K562 (cell line): Measurements from ENCODE around the gene PRODH.

Experiments
- ATF4 ChIP-seq: fragments of 450-650 bp; formaldehyde crosslinking; IDR thresholded peaks from 2 replicates; pipeline ENCODE4 v1.4.0; 2022; ENCODE audit warnings: mild to moderate bottlenecking, moderate library complexity
- ETS2 ChIP-seq: IDR thresholded peaks from 2 replicates; pipeline ENCODE4 v1.6.1; 2016; ENCODE audit warnings: borderline replicate concordance, missing genetic modification characterization, mild to moderate bottlenecking, moderate library complexity, missing compliant biosample characterization; ENCODE audit not compliant: poor library complexity, severe bottlenecking
- GABPA ChIP-seq: fragments of 200-800 bp; sonication (Bioruptor generic); conservative IDR thresholded peaks from 2 replicates; pipeline ENCODE4 v1.6.1; 2016; ENCODE audit warnings: low read depth, missing genetic modification characterization, missing compliant biosample characterization
- HMG20A ChIP-seq: fragments of 450-650 bp; formaldehyde crosslinking; conservative IDR thresholded peaks from 2 replicates; pipeline ENCODE4 v1.4.0; 2020; ENCODE audit warnings: mild to moderate bottlenecking, mixed read lengths
- MEF2A ChIP-seq: IDR thresholded peaks from 2 replicates; pipeline ENCODE4 v1.6.1; 2011; ENCODE audit warnings: low read depth, mild to moderate bottlenecking, low read length, moderate library complexity; ENCODE audit not compliant: control insufficient read depth
- NFIC ChIP-seq: fragments of 450-650 bp; IDR thresholded peaks from 2 replicates; pipeline ENCODE4 v1.6.1; 2017; ENCODE audit warnings: mild to moderate bottlenecking, inconsistent platforms
- SAFB ChIP-seq: fragments of 200-400 bp; formaldehyde crosslinking; IDR thresholded peaks from 2 replicates; pipeline ENCODE4 v1.6.1; 2017; ENCODE audit warnings: low read depth, low read length, borderline replicate concordance
- SETDB1 ChIP-seq: IDR thresholded peaks from one replicate; pipeline ENCODE4 v1.6.1; 2012; ENCODE audit warnings: low read length, control low read depth, inconsistent platforms
- TAF1 ChIP-seq: IDR thresholded peaks from 2 replicates; pipeline ENCODE4 v1.6.1; 2011; ENCODE audit warnings: mild to moderate bottlenecking, low read length, moderate library complexity; ENCODE audit not compliant: insufficient read depth, control insufficient read depth, severe bottlenecking; ENCODE audit errors: extremely low read depth
- TARDBP ChIP-seq: fragments of 450-650 bp; IDR thresholded peaks from 2 replicates; pipeline ENCODE4 v1.6.1; 2016
- TGIF2 ChIP-seq: sonication (generic); formaldehyde crosslinking; IDR thresholded peaks from 2 replicates; pipeline ENCODE4 v1.8.1; 2022; ENCODE audit warnings: mild to moderate bottlenecking, missing genetic modification reagents, moderate library complexity
- ZBTB11 ChIP-seq, 3 experiments: fragments of 200-800 bp in 1 of 3; fragments of 250-450 bp in 1 of 3; fragments of 450-650 bp in 1 of 3; sonication (Bioruptor Pico) in 1 of 3; sonication (Bioruptor generic) in 1 of 3; formaldehyde crosslinking in 1 of 3; IDR thresholded peaks; 2 replicates each; pipeline versions ENCODE4 v1.6.1 to v1.8.0; 2016 to 2022; ENCODE audit warnings: mild to moderate bottlenecking in 2 of 3, missing genetic modification characterization in 2 of 3, missing compliant biosample characterization in 1 of 3, moderate library complexity in 1 of 3

- TF ChIP-seq TGIF2 (no peak), ZBTB11 (CRISPR knock-in tag; IDR thresholded peaks at IDR 0.05) (no peak), SETDB1 (no peak), ATF4 (CRISPR knock-in tag) (no peak), TARDBP (no peak), HMG20A (CRISPR knock-in tag) (no peak), MEF2A (no peak), SAFB (no peak), NFIC (no peak), GABPA (tag) (no peak), ETS2 (tag) (no peak), TAF1 (no peak)
Observed at GRCh38 chr22:18970948-18971315, 34.8 kb upstream of the PRODH start.
